ENCODE measurements around the gene ZNF263.

ZNF263 gene

DNA sequence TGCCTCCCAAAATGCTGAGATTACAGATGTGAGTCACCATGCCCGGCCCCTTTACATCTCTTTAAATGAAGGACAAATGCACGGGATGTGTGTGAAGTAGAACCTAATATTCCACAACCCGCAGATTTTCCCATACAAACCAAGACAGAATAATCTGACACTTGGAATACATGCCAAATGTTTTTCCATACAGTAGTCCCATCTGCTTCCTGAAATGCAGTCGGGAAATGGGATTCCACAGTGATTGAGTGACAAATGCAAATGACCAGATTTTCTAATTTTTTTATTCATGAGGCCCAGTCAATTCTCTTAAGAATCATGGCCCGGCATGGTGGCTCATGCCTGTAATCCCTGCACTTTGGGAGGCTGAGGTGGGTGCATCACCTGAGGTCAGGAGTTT lies 41.5 kb upstream of the ZNF263 start:
- Histone ChIP-seq H3K4me3 (ENCODE audit: severe bottlenecking) (no peak overlapping the region), H3K9me3 (ENCODE audit: severe bottlenecking) (no peaks in the 10 kb centered on the region), H3K36me3 (ENCODE audit: low read depth) (no peaks in the 10 kb centered on the region), H3K27ac (ENCODE audit: poor library complexity, severe bottlenecking) (no peak overlapping the region), H3K27me3 (ENCODE audit: insufficient read depth, poor library complexity, severe bottlenecking) (no peaks in the 10 kb centered on the region), H3K4me1 (ENCODE audit: insufficient read depth, poor library complexity, severe bottlenecking) (no peaks in the 10 kb centered on the region)
- TF ChIP-seq, protein P1, sequence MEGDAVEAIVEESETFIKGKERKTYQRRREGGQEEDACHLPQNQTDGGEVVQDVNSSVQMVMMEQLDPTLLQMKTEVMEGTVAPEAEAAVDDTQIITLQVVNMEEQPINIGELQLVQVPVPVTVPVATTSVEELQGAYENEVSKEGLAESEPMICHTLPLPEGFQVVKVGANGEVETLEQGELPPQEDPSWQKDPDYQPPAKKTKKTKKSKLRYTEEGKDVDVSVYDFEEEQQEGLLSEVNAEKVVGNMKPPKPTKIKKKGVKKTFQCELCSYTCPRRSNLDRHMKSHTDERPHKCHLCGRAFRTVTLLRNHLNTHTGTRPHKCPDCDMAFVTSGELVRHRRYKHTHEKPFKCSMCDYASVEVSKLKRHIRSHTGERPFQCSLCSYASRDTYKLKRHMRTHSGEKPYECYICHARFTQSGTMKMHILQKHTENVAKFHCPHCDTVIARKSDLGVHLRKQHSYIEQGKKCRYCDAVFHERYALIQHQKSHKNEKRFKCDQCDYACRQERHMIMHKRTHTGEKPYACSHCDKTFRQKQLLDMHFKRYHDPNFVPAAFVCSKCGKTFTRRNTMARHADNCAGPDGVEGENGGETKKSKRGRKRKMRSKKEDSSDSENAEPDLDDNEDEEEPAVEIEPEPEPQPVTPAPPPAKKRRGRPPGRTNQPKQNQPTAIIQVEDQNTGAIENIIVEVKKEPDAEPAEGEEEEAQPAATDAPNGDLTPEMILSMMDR (IDR thresholded peaks at IDR 0.05; ENCODE audit: poor library complexity, severe bottlenecking): no peak
- DNase-seq (ENCODE audit: low spot score) (no peak), ATAC-seq (ENCODE audit: low read depth) (no peak)

DNA sequence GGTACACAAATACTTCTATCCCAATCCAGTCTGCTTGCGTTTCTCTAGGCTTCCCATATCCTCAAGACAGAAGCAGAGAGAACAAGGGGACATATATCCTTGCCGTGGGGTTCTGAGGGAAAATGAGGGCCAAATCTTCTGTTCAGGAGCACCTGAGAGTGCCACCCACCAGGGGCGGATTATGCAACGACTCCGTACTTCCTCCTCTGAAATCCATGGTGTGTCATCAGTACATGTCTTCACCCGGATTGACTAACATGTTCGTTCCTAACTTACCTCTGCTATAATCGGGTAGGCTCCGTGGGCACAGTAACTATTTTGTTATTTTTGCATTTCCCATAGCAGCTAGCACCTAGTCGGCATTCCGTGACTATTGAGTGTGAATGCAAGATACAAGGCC lies 40.6 kb upstream of the ZNF263 start:
- Histone ChIP-seq H3K27me3 (ENCODE audit: insufficient read depth, poor library complexity, severe bottlenecking) (no peaks in the 10 kb centered on the region), H3K9me3 (ENCODE audit: severe bottlenecking) (no peaks in the 10 kb centered on the region), H3K36me3 (ENCODE audit: low read depth) (no peaks in the 10 kb centered on the region), H3K27ac (ENCODE audit: poor library complexity, severe bottlenecking) (no peak overlapping the region), H3K4me3 (ENCODE audit: severe bottlenecking) (no peak overlapping the region), H3K4me1 (ENCODE audit: insufficient read depth, poor library complexity, severe bottlenecking) (no peaks in the 10 kb centered on the region)
- TF ChIP-seq, protein P1 (IDR thresholded peaks at IDR 0.05; ENCODE audit: poor library complexity, severe bottlenecking): no peak
- ATAC-seq (ENCODE audit: low read depth) (peak; percentile 35; the same call in 1 of the 3 replicates), DNase-seq (ENCODE audit: low spot score) (no peak)

- no peak overlapping the region for H3K27ac ChIP-seq (ENCODE audit: poor library complexity, severe bottlenecking)
- no peaks in the 10 kb centered on the region for H3K27me3 ChIP-seq (ENCODE audit: insufficient read depth, poor library complexity, severe bottlenecking)
- DNase-seq (ENCODE audit: low spot score) (no peak), ATAC-seq (ENCODE audit: low read depth) (peak; percentile 57; the same call in 1 of the 3 replicates)
- TF ChIP-seq, protein P1 (IDR thresholded peaks at IDR 0.05; ENCODE audit: poor library complexity, severe bottlenecking): no peak
- no peak overlapping the region for H3K4me3 ChIP-seq (ENCODE audit: severe bottlenecking)
- no peaks in the 10 kb centered on the region for H3K36me3 ChIP-seq (ENCODE audit: low read depth)
- H3K9me3 ChIP-seq (ENCODE audit: severe bottlenecking): no peaks in the 10 kb centered on the region
- no peaks in the 10 kb centered on the region for H3K4me1 ChIP-seq (ENCODE audit: insufficient read depth, poor library complexity, severe bottlenecking)
Measured at GRCh38 chr16:3243882-3244281, 39.4 kb upstream of the ZNF263 start.

- Histone ChIP-seq H3K4me1 (ENCODE audit: insufficient read depth, poor library complexity, severe bottlenecking) (no peaks in the 10 kb centered on the region), H3K9me3 (ENCODE audit: severe bottlenecking) (no peaks in the 10 kb centered on the region), H3K4me3 (ENCODE audit: severe bottlenecking) (no peak overlapping the region), H3K27me3 (ENCODE audit: insufficient read depth, poor library complexity, severe bottlenecking) (no peaks in the 10 kb centered on the region), H3K36me3 (ENCODE audit: low read depth) (no peaks in the 10 kb centered on the region), H3K27ac (ENCODE audit: poor library complexity, severe bottlenecking) (no peak overlapping the region)
- DNase-seq (ENCODE audit: low spot score) (no peak), ATAC-seq (ENCODE audit: low read depth) (no peak)
- TF ChIP-seq, protein P1 (IDR thresholded peaks at IDR 0.05; ENCODE audit: poor library complexity, severe bottlenecking): no peak
Measured at GRCh38 chr16:3246002-3246401, 37.3 kb upstream of the ZNF263 start.

DNA sequence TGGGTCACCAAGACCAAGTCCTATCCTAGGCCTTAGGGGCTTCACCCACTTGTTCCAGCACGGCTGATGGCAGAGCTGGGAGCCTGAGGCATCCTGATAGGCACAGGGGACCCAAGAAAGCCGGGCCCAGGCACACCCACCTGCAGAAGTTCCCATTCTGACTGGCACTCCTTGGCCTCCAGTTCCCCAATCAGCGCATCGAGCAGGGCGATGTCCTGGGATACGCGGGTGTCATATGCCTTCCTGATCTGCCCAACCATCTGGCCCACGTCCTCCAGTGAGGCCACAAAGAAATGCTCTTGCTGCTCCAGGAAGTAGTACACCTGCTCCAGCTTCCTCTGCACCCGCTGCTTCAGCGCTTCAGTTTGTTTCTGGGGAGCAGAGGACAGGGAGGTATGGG lies 36.4 kb upstream of the ZNF263 start:
- no peak for ATAC-seq (ENCODE audit: low read depth)
- TF ChIP-seq, protein P1 (IDR thresholded peaks at IDR 0.05; ENCODE audit: poor library complexity, severe bottlenecking): no peak
- H3K27ac ChIP-seq (ENCODE audit: poor library complexity, severe bottlenecking): no peak overlapping the region
- H3K4me1 ChIP-seq (ENCODE audit: insufficient read depth, poor library complexity, severe bottlenecking): no peaks in the 10 kb centered on the region
- H3K9me3 ChIP-seq (ENCODE audit: severe bottlenecking): no peaks in the 10 kb centered on the region
- H3K36me3 ChIP-seq (ENCODE audit: low read depth): no peaks in the 10 kb centered on the region
- no peaks in the 10 kb centered on the region for H3K27me3 ChIP-seq (ENCODE audit: insufficient read depth, poor library complexity, severe bottlenecking)
- no peak overlapping the region for H3K4me3 ChIP-seq (ENCODE audit: severe bottlenecking)
- DNase-seq (ENCODE audit: low spot score): no peak

All from RWPE2 (cell line).